Stimulated activated CD8-positive, alpha-beta memory T cell treated with anti-CD3 and anti-CD28 coated beads, Interleukin-12 subunit alpha, Interleukin-12 subunit beta, amount 100 ng/mL, for 24 hours (primary cell): ENCODE data around the gene CHAC1.

Source experiments
- DNase-seq: peaks from one replicate; pipeline ENCODE4 v3.0.0-alpha.2; 2020; ENCODE audit errors: extremely low read depth

Gene CHAC1

DNA sequence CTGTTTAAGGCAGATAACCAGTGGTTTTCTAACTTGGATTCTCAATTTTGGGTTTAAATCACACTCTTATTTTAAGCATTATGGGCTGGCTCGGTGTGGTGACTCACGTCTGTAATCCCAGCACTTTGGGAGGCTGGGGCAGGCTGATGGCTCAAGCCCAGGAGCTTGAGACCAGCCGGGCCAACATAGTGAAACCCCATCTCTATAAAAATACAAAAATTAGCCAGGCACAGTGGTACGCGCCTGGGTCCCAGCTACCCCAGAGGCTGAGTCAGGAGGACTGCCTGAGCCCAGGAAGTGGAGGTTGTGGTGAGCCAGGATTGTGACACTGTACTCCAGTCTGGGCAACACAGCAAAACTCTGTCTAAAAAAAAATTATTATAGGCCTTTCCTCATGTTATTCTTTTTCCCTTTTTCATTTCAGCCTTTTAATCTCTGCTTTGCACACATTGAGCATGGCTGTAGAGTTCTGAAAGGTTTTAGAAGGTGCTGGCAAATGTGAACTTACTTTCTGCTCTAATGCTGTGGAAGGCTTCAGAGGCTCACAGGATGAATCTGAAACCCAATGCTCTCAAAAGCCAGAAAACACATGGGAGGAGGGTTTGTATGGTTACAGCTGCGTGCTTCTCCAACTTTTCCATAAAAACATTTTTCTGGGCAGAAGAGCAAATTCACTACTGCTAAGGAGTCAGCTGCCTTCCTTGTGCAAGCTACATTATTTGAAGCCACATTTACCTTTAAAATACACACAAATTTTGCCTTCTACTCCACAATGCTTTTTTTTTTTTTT, 32.5 kb downstream of the CHAC1 start:
- no peak for DNase-seq

DNA sequence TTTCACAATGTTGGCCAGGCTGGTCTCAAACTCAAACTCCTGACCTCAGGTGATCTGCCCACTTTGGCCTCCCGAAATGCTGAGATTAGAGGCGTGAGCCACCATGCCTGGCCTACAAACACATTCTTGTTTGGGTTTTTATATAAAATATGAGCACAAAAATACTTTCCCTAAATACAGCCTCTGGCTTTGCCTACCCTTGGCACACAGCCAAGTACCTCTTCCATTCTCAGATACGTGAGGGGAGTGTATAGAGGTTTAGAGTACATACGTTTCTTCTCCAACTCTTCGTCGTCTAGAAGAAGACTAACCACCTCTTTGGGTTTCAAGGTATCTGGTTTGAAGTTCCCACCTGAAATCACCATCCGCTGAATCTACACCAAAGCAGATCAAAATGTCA, 33.5 kb downstream of the CHAC1 start:
- DNase-seq, result no peak

GRCh38 chr15:40988156-40988555, 34.9 kb downstream of the CHAC1 start:
- DNase-seq, result no peak

- no peak for DNase-seq
Measured at GRCh38 chr15:40990080-40990479, 36.8 kb downstream of the CHAC1 start.

GRCh38 chr15:40990789-40991188, 37.5 kb downstream of the CHAC1 start:
- no peak for DNase-seq

DNA sequence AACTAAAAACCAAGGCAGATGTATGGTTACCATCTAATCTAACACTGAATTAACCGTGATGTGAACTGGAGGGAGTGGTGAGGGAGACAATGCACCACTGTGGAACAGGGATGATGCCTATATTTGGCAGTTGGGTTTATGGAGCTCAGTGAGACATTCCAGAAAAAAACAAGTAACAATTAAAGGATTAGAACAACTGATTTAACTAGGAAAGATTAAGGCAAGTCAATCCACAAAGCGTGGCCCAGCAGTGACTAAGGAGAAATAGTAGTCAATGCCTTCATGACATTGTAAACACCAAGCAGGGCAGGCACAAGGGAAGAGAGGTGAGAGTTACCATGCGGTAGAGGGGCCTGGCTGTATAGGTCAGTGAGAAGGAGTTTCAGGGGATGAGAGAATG, 38.1 kb downstream of the CHAC1 start:
- DNase-seq, result no peak

DNA sequence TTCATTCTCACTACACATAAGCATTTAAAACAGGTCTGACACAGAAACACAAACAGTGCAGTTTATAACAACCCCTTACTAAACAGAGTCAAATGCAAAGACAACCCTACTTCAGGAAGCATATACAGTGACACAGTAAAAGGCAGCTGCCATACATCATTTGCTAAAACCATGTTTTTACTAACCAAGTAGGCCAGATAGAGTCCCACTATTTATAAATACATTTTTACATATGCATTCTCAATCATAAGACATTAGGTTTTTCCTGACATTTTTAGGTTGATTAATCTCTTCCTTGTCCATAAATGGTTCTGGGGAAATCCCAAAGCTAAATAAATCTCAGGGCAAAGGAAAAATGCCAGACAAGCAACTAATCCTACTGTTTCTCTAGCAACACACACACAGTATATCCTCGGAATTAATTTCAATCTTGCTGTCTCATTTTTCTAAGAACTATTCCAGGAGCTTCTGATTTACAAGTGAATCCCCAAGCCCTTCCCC, 39.0 kb downstream of the CHAC1 start:
- DNase-seq, result no peak

- DNase-seq, result no peak
Measured at GRCh38 chr15:40992825-40993224, 39.6 kb downstream of the CHAC1 start.

- no peak for DNase-seq
Measured at GRCh38 chr15:40995656-40996055, 42.4 kb downstream of the CHAC1 start.

GRCh38 chr15:40999190-40999589, 45.9 kb downstream of the CHAC1 start:
- no peak for DNase-seq

GRCh38 chr15:41001524-41002214, 48.4 kb downstream of the CHAC1 start:
- no peak for DNase-seq

- DNase-seq, result no peak
Measured at GRCh38 chr15:41004490-41004889, 51.2 kb downstream of the CHAC1 start.
